HEK293 (cell line): ENCODE results near the gene FGF22.

Experiments used
- CTCF ChIA-PET: fragments of 350-600 bp; formaldehyde crosslinking; extraction: SDS; loops from one replicate; lab custom pipeline; 2021; ENCODE audit warnings: antibody characterized with exemption; lab: Yijun Ruan, JAX
- POLR2A ChIA-PET: fragments of 300-600 bp; formaldehyde crosslinking; extraction: SDS; loops from one replicate; lab custom pipeline; 2020; ENCODE audit warnings: antibody characterized with exemption, inconsistent platforms; lab: Yijun Ruan, JAX
- H3K27ac ChIP-seq: fragments of 200-500 bp; sonication (Bioruptor generic); 2 replicates; pipeline ENCODE4 v1.5.1; 2014; ENCODE audit warnings: low read depth, low read length, control low read depth, inconsistent platforms; ENCODE audit errors: extremely low read depth
- H3K36me3 ChIP-seq, 2 experiments: fragments of 200-500 bp in 1 of 2; sonication (Bioruptor generic) in 1 of 2; 1 replicate in 1 of 2; 2 replicates in 1 of 2; pipeline ENCODE4 v1.5.1; 2014 to 2017; ENCODE audit warnings: inconsistent platforms in 2 of 2, low read length in 2 of 2; ENCODE audit not compliant: control insufficient read depth in 2 of 2, insufficient read depth in 1 of 2
- H3K4me1 ChIP-seq: fragments of 200-500 bp; sonication (Bioruptor generic); 2 replicates; pipeline ENCODE4 v1.5.1; 2014; ENCODE audit warnings: mild to moderate bottlenecking, low read length, inconsistent platforms; ENCODE audit not compliant: control insufficient read depth, insufficient read depth
- H3K4me3 ChIP-seq: 2 replicates; pipeline ENCODE4 v1.5.1; 2011; ENCODE audit warnings: low read depth, mild to moderate bottlenecking, control low read depth, low read length, moderate library complexity
- H3K9me3 ChIP-seq: fragments of 200-500 bp; sonication (Bioruptor generic); 2 replicates; pipeline ENCODE4 v1.5.1; 2014; ENCODE audit warnings: low read depth, low read length, inconsistent platforms; ENCODE audit not compliant: control insufficient read depth, insufficient read depth
- EGR2 ChIP-seq: fragments of 450-650 bp; formaldehyde crosslinking; IDR thresholded peaks from 2 replicates; pipeline ENCODE4 v1.5.1; 2016; ENCODE audit warnings: low read depth, missing biosample characterization, missing genetic modification characterization
- GLIS1 ChIP-seq: fragments of 450-650 bp; formaldehyde crosslinking; IDR thresholded peaks from 2 replicates; pipeline ENCODE4 v1.5.1; 2016; ENCODE audit warnings: missing biosample characterization, missing genetic modification characterization
- GLIS2 ChIP-seq: fragments of 450-650 bp; formaldehyde crosslinking; IDR thresholded peaks from 2 replicates; pipeline ENCODE4 v1.5.1; 2016; ENCODE audit warnings: missing biosample characterization, missing genetic modification characterization
- KLF1 ChIP-seq: fragments of 450-650 bp; formaldehyde crosslinking; IDR thresholded peaks from 2 replicates; pipeline ENCODE4 v1.5.1; 2016; ENCODE audit warnings: missing biosample characterization, missing genetic modification characterization
- KLF17 ChIP-seq: fragments of 450-650 bp; formaldehyde crosslinking; IDR thresholded peaks from 2 replicates; pipeline ENCODE4 v1.5.1; 2016; ENCODE audit warnings: missing biosample characterization, missing genetic modification characterization
- KLF9 ChIP-seq: fragments of 450-650 bp; formaldehyde crosslinking; IDR thresholded peaks from 2 replicates; pipeline ENCODE4 v1.5.1; 2016; ENCODE audit warnings: missing biosample characterization, missing genetic modification characterization, low read depth
- MEIS1 ChIP-seq: sonication (generic); formaldehyde crosslinking; IDR thresholded peaks from 2 replicates; pipeline ENCODE4 v1.8.1; 2022; ENCODE audit warnings: missing genetic modification reagents, mild to moderate bottlenecking, borderline replicate concordance
- OSR2 ChIP-seq: fragments of 450-650 bp; formaldehyde crosslinking; IDR thresholded peaks from 2 replicates; pipeline ENCODE4 v1.5.1; 2016; ENCODE audit warnings: missing biosample characterization, missing genetic modification characterization
- PATZ1 ChIP-seq: fragments of 450-650 bp; formaldehyde crosslinking; IDR thresholded peaks from 2 replicates; pipeline ENCODE4 v1.5.1; 2016; ENCODE audit warnings: missing biosample characterization, missing genetic modification characterization
- SP7 ChIP-seq: fragments of 450-650 bp; formaldehyde crosslinking; IDR thresholded peaks from 2 replicates; pipeline ENCODE4 v1.5.1; 2016; ENCODE audit warnings: missing biosample characterization, missing genetic modification characterization
- ZBTB20 ChIP-seq: fragments of 450-650 bp; formaldehyde crosslinking; IDR thresholded peaks from 2 replicates; pipeline ENCODE4 v1.5.1; 2016; ENCODE audit warnings: missing biosample characterization, missing genetic modification characterization
- ZBTB21 ChIP-seq: fragments of 450-650 bp; formaldehyde crosslinking; IDR thresholded peaks from 2 replicates; pipeline ENCODE4 v1.5.1; 2017; ENCODE audit warnings: missing biosample characterization, missing genetic modification characterization
- ZFHX2 ChIP-seq: fragments of 450-650 bp; formaldehyde crosslinking; conservative IDR thresholded peaks from 2 replicates; pipeline ENCODE4 v1.5.1; 2016; ENCODE audit warnings: missing biosample characterization, missing genetic modification characterization
- ZIC2 ChIP-seq: fragments of 450-650 bp; formaldehyde crosslinking; IDR thresholded peaks from 2 replicates; pipeline ENCODE4 v1.5.1; 2016; ENCODE audit warnings: missing biosample characterization, missing genetic modification characterization
- ZNF121 ChIP-seq: fragments of 450-650 bp; formaldehyde crosslinking; IDR thresholded peaks from 2 replicates; pipeline ENCODE4 v1.5.1; 2016; ENCODE audit warnings: missing biosample characterization, missing genetic modification characterization
- ZNF138 ChIP-seq: fragments of 450-650 bp; formaldehyde crosslinking; IDR thresholded peaks from 2 replicates; pipeline ENCODE4 v1.5.1; 2016; ENCODE audit warnings: missing biosample characterization, missing genetic modification characterization, borderline replicate concordance
- ZNF280D ChIP-seq: fragments of 450-650 bp; formaldehyde crosslinking; IDR thresholded peaks from 2 replicates; pipeline ENCODE4 v1.5.1; 2016; ENCODE audit warnings: missing biosample characterization, missing genetic modification characterization
- ZNF311 ChIP-seq: fragments of 450-650 bp; formaldehyde crosslinking; IDR thresholded peaks from 2 replicates; pipeline ENCODE4 v1.5.1; 2017; ENCODE audit warnings: missing biosample characterization, missing genetic modification characterization, borderline replicate concordance
- ZNF335 ChIP-seq: fragments of 450-650 bp; formaldehyde crosslinking; conservative IDR thresholded peaks from 2 replicates; pipeline ENCODE4 v1.5.1; 2016; ENCODE audit warnings: missing biosample characterization, missing genetic modification characterization
- ZNF404 ChIP-seq: fragments of 450-650 bp; formaldehyde crosslinking; IDR thresholded peaks from 2 replicates; pipeline ENCODE4 v1.5.1; 2017; ENCODE audit warnings: missing biosample characterization, missing genetic modification characterization
- ZNF416 ChIP-seq: fragments of 450-650 bp; formaldehyde crosslinking; IDR thresholded peaks from 2 replicates; pipeline ENCODE4 v1.5.1; 2016; ENCODE audit warnings: missing biosample characterization, missing genetic modification characterization
- ZNF473 ChIP-seq: fragments of 450-650 bp; formaldehyde crosslinking; IDR thresholded peaks from 2 replicates; pipeline ENCODE4 v1.5.1; 2017; ENCODE audit warnings: missing biosample characterization, missing genetic modification characterization
- ZNF488 ChIP-seq: fragments of 450-650 bp; formaldehyde crosslinking; IDR thresholded peaks from 2 replicates; pipeline ENCODE4 v1.5.1; 2016; ENCODE audit warnings: missing biosample characterization, missing genetic modification characterization
- ZNF692 ChIP-seq: fragments of 450-650 bp; formaldehyde crosslinking; IDR thresholded peaks from 2 replicates; pipeline ENCODE4 v1.5.1; 2016; ENCODE audit warnings: missing biosample characterization, missing genetic modification characterization

FGF22 gene

GRCh38 chr19:629961-630714 is 9.5 kb upstream of the FGF22 start:
- TF ChIP-seq ZNF488 (tag by site-specific recombination), result no peak
- no peak for TF ChIP-seq ZNF138 (tag by site-specific recombination)
- no peak for TF ChIP-seq ZNF311 (tag by site-specific recombination)
- TF ChIP-seq ZNF473 (tag by site-specific recombination), result no peak
- TF ChIP-seq MEIS1 (CRISPR knock-in tag), result no peak
- TF ChIP-seq OSR2 (tag by site-specific recombination), result no peak
- TF ChIP-seq KLF17 (tag by site-specific recombination), result no peak
- no peak for TF ChIP-seq ZNF404 (tag by site-specific recombination)
- no peak for TF ChIP-seq ZNF280D (tag by site-specific recombination)
- no peak for TF ChIP-seq ZBTB21
- TF ChIP-seq ZNF416, result no peak
- Histone ChIP-seq H3K4me1 (peaks cover 3% of the 10 kb centered on the region; the same call in 1 of the 2 replicates), H3K36me3 (peaks cover 18 to 48% of the 10 kb centered on the region in 2 experiments; a peak in 2 of 3 replicates), H3K9me3 (no peaks in the 10 kb centered on the region), H3K4me3 (no peak overlapping the region), H3K27ac (no peak overlapping the region)
- POLR2A ChIA-PET, result interaction anchor here (0.6 kb wide), 1 partner anchor 25 kb away, joined by 3 read pairs; no protein-coding TSS in a partner anchor
- CTCF ChIA-PET, result interaction anchor here (0.6 to 1.6 kb wide), 3 partner anchors 41 to 119 kb away, joined by 4 to 6 read pairs (median 4); no protein-coding TSS in a partner anchor

- no peaks in the 10 kb centered on the region for H3K9me3 ChIP-seq
- TF ChIP-seq KLF1 (tag by site-specific recombination) (no peak; the same call in 1 of the 2 replicates), SP7 (tag by site-specific recombination) (no peak), ZFHX2 (tag by site-specific recombination) (peak; percentile 62), ZNF335 (peak; percentile 65), GLIS1 (tag by site-specific recombination) (peak; percentile 58), ZBTB20 (tag by site-specific recombination) (peak; percentile 62), ZNF121 (tag by site-specific recombination) (no peak), EGR2 (0 out of 2 replicates have a peak, but pooled peaks have one; percentile 31), GLIS2 (tag by site-specific recombination) (peak; percentile 58), KLF9 (peak; percentile 52; the same call in 1 of the 2 replicates), ZIC2 (tag by site-specific recombination) (peak; percentile 93), PATZ1 (tag by site-specific recombination) (peak; percentile 60), ZNF692 (tag by site-specific recombination) (0 out of 2 replicates have a peak, but pooled peaks have one; percentile 10)
- peak overlapping the region; percentile 88 for H3K27ac ChIP-seq
- H3K4me1 ChIP-seq, result peaks cover 3% of the 10 kb centered on the region; the same call in 1 of the 2 replicates
- POLR2A ChIA-PET, result interaction anchor here (0.7 to 1.3 kb wide), 3 partner anchors 9 to 49 kb away, joined by 3 to 6 read pairs (median 4); no protein-coding TSS in a partner anchor
- peaks cover 13 to 37% of the 10 kb centered on the region in 2 experiments; a peak in 2 of 3 replicates for H3K36me3 ChIP-seq
- CTCF ChIA-PET, result interaction anchor here (0.8 kb wide), 1 partner anchor 52 kb away, joined by 4 read pairs; no protein-coding TSS in a partner anchor
- peak overlapping the region; percentile 70 for H3K4me3 ChIP-seq
These were observed 7.1 kb upstream of the FGF22 start for GRCh38 chr19:632579-633067.
